Measurements from ENCODE around the gene SETD1B.

GRCh38 chr12:121779422-121779895 is 24.4 kb upstream of the SETD1B start:
- TF ChIP-seq POLR2A (IDR thresholded peaks at IDR 0.05; ENCODE audit: low read depth, low read length) = no peak
- TF ChIP-seq POLR2AphosphoS5 (IDR thresholded peaks at IDR 0.05; ENCODE audit: low read depth, low read length) = no peak

Measured in GM12892 (cell line).